Occipital lobe (tissue), 2 donors: ENCODE data around the gene GFER. TPM values are rescaled to one million over a fixed set of nuclear protein-coding genes. Genes with fewer than 3 reads are reported as not detected.
A peak's percentile ranks its signal among the peaks of the same experiment; 100 is the strongest.
"Not testable (repeated sequence)": the region's sequence is repeated elsewhere in the genome, so short reads cannot be mapped to it uniquely, and the experiment has no call there.

Experiments used
- DNase-seq: peaks from one replicate; lab custom pipeline; 2025; lab: John Stamatoyannopoulos, UW
- total RNA-seq: library from RNA; depleted of rRNA; stranded (reverse); fragments of >200 nt; gene quantifications from one replicate; pipeline ENCODE4 v1.2.3, GENCODE V29; 2014

The GFER gene
- total RNA-seq, 1 donor from 2014 or later = 10.9 TPM

GRCh38 chr16:1957434-1958142 lies 26.4 kb upstream of the GFER start:
- DNase-seq = not testable (repeated sequence)

- DNase-seq = not testable (repeated sequence)
These were observed 25.9 kb upstream of the GFER start for GRCh38 chr16:1958143-1958491.

- DNase-seq = no peak
These were observed 25.2 kb upstream of the GFER start for GRCh38 chr16:1958715-1959268.

GRCh38 chr16:1959269-1960039 lies 24.5 kb upstream of the GFER start, which contains the start of gene NDUFB10:
TSS of gene NDUFB10 (plus strand) at chr16:1959538. CDS start at chr16:1959625, 87 bp downstream.
- peak; percentile 87 for DNase-seq

GRCh38 chr16:1960665-1961630 lies 23.0 kb upstream of the GFER start:
- DNase-seq = no peak

- no peak for DNase-seq
These were observed 22.3 kb upstream of the GFER start for GRCh38 chr16:1961651-1962067.

GRCh38 chr16:1962161-1963153 lies 21.5 kb upstream of the GFER start:
- DNase-seq = not testable (repeated sequence)

GRCh38 chr16:1963806-1964505 lies 20.0 kb upstream of the GFER start:
- DNase-seq = no peak

- peak; percentile 97 for DNase-seq
These were observed 19.2 kb upstream of the GFER start, which contains the start of gene RPS2 for GRCh38 chr16:1964506-1965395. TSS of gene RPS2 (minus strand) at chr16:1964826. CDS start at chr16:1964625, 201 bp downstream.

GRCh38 chr16:1965396-1966001 lies 18.5 kb upstream of the GFER start:
- no peak for DNase-seq

- DNase-seq = no peak
These were observed 17.5 kb upstream of the GFER start, which contains the start of gene RNF151 for GRCh38 chr16:1966460-1966859. TSS of gene RNF151 (plus strand) at chr16:1966856. CDS start at chr16:1966882, 26 bp downstream.

- DNase-seq = no peak
These were observed 15.6 kb upstream of the GFER start for GRCh38 chr16:1968146-1968953.

GRCh38 chr16:1971796-1972489 lies 12.1 kb upstream of the GFER start, which contains the start of gene TBL3:
TSS of gene TBL3 (plus strand) at chr16:1972053. CDS start at chr16:1972165, 112 bp downstream.
- DNase-seq = peak; percentile 88

GRCh38 chr16:1972490-1972877 lies 11.5 kb upstream of the GFER start:
- DNase-seq = no peak

- DNase-seq = no peak
These were observed 10.4 kb upstream of the GFER start for GRCh38 chr16:1973461-1974156.
